ENCODE measurements around the gene NDUFS6.

The NDUFS6 gene

GRCh38 chr5:1762121-1762882 lies 38.9 kb upstream of the NDUFS6 start:
- no peaks in the 10 kb centered on the region for H3K36me3 Mint-ChIP-seq (ENCODE audit: low read depth)
- H3K27me3 Mint-ChIP-seq = peaks cover 19% of the 10 kb centered on the region
- H3K9me3 Mint-ChIP-seq = no peaks in the 10 kb centered on the region
- no peak overlapping the region for H3K4me3 Mint-ChIP-seq
- intact Hi-C loops (cut with micrococcal nuclease) = loop anchor here (5.0 kb wide), 1 partner anchor 255 kb away; no protein-coding TSS in a partner anchor
- no peak overlapping the region for H3K27ac Mint-ChIP-seq
- H3K4me1 Mint-ChIP-seq (ENCODE audit: low read depth) = no peaks in the 10 kb centered on the region

DNA sequence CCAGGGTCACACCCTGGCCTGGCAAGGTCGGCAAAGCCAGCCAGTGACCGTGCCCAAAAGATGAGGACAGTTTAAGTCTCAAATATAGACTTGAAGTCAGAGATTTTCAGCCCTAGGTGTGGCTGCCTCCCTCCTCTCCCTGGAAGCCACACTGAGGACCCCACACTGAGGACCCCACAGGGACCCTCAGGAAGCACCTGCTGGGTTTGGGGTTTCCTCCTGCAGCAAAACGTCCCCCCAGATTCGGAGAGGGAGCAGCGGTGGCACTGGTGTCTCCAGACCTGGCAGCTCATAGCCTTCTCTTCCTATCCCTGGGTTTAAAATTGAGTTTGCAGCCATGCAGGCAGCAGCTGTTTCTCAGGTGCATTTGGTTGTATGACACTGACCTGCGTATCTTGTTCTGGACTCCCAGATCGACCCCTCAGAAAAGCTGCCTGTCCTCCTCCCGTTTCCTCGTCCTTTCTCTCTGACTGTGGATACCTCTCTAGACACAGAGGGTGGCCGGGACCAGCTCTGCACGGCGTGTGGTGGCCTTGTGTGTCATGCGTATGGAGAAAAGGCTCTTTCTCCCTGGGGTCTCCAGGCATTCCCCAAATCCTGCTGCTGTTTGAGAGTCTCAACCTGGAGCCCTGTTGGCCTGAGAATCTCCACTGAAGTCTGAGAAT lies 38.2 kb upstream of the NDUFS6 start:
- H3K27me3 Mint-ChIP-seq = peaks cover 19% of the 10 kb centered on the region
- no peak overlapping the region for H3K4me3 Mint-ChIP-seq
- no peaks in the 10 kb centered on the region for H3K9me3 Mint-ChIP-seq
- H3K4me1 Mint-ChIP-seq (ENCODE audit: low read depth) = no peaks in the 10 kb centered on the region
- H3K27ac Mint-ChIP-seq = no peak overlapping the region
- intact Hi-C loops (cut with micrococcal nuclease) = loop anchor here (1.0 to 5.0 kb wide), 2 partner anchors 254 to 275 kb away; no protein-coding TSS in a partner anchor
- no peaks in the 10 kb centered on the region for H3K36me3 Mint-ChIP-seq (ENCODE audit: low read depth)

GRCh38 chr5:1763548-1763911 lies 37.7 kb upstream of the NDUFS6 start:
- no peak overlapping the region for H3K4me3 Mint-ChIP-seq
- no peaks in the 10 kb centered on the region for H3K4me1 Mint-ChIP-seq (ENCODE audit: low read depth)

DNA sequence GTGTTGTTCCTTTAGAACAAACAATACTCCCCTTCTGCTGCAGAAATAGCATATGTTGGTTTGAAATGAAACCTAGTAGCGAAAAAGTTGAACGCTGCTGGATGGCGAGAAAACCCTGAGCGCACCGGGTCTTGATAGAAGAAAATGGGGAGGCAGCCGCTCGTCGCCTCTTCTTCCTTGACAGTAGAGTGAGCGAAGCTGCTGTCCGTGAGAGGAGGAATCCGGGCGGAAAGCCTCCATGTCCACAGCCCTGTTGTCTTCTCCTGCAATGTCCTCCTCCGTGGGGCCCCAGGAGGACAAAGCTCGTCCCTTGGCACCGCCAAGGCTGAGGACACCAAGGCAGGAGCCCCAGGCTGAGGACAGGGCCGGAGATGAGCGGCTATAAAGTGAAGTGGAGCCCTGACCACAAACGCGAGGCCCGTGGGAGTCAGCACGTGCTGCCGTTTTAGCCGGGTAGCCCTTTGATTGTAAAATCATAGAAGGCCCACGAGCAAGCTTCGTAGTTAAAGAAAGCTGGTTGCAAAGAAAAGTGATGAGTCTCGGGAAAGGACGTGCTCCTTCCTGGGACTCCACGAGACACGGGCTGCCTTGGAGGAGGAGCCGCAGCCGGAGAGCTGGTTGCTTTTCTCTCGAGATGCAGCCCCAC lies 37.1 kb upstream of the NDUFS6 start:
- peaks cover 19% of the 10 kb centered on the region for H3K27me3 Mint-ChIP-seq
- no peaks in the 10 kb centered on the region for H3K4me1 Mint-ChIP-seq (ENCODE audit: low read depth)
- no peak overlapping the region for H3K27ac Mint-ChIP-seq
- no peak overlapping the region for H3K4me3 Mint-ChIP-seq
- intact Hi-C loops (cut with micrococcal nuclease) = loop anchor here (1.0 to 5.0 kb wide), 2 partner anchors 253 to 274 kb away; no protein-coding TSS in a partner anchor
- H3K9me3 Mint-ChIP-seq = no peaks in the 10 kb centered on the region
- no peaks in the 10 kb centered on the region for H3K36me3 Mint-ChIP-seq (ENCODE audit: low read depth)

More at GRCh38 chr5:1763548-1763911, 37.7 kb upstream of the NDUFS6 start:
- intact Hi-C loops (cut with micrococcal nuclease) = loop anchor here (1.0 to 5.0 kb wide), 2 partner anchors 254 to 275 kb away; no protein-coding TSS in a partner anchor
- Mint-ChIP-seq H3K9me3 (no peaks in the 10 kb centered on the region), H3K27me3 (peaks cover 19% of the 10 kb centered on the region), H3K27ac (no peak overlapping the region), H3K36me3 (ENCODE audit: low read depth) (no peaks in the 10 kb centered on the region)

GRCh38 chr5:1764606-1764960 lies 36.6 kb upstream of the NDUFS6 start:
- no peaks in the 10 kb centered on the region for H3K9me3 Mint-ChIP-seq
- intact Hi-C loops (cut with micrococcal nuclease) = loop anchor here (5.0 kb wide), 1 partner anchor 253 kb away; no protein-coding TSS in a partner anchor
- no peaks in the 10 kb centered on the region for H3K36me3 Mint-ChIP-seq (ENCODE audit: low read depth)
- no peaks in the 10 kb centered on the region for H3K4me1 Mint-ChIP-seq (ENCODE audit: low read depth)
- peaks cover 18% of the 10 kb centered on the region for H3K27me3 Mint-ChIP-seq
- no peak overlapping the region for H3K27ac Mint-ChIP-seq
- H3K4me3 Mint-ChIP-seq = no peak overlapping the region

- no peaks in the 10 kb centered on the region for H3K36me3 Mint-ChIP-seq (ENCODE audit: low read depth)
- H3K4me3 Mint-ChIP-seq = no peak overlapping the region
- H3K9me3 Mint-ChIP-seq = no peaks in the 10 kb centered on the region
- intact Hi-C loops (cut with micrococcal nuclease) = no loop called here
- H3K27ac Mint-ChIP-seq = no peak overlapping the region
- no peaks in the 10 kb centered on the region for H3K4me1 Mint-ChIP-seq (ENCODE audit: low read depth)
- H3K27me3 Mint-ChIP-seq = peaks cover 18% of the 10 kb centered on the region
These were observed 35.9 kb upstream of the NDUFS6 start for GRCh38 chr5:1765141-1765879.

GRCh38 chr5:1765880-1766235 lies 35.3 kb upstream of the NDUFS6 start:
- Mint-ChIP-seq H3K9me3 (no peaks in the 10 kb centered on the region), H3K4me3 (no peak overlapping the region), H3K27me3 (peaks cover 18% of the 10 kb centered on the region), H3K36me3 (ENCODE audit: low read depth) (no peaks in the 10 kb centered on the region), H3K4me1 (ENCODE audit: low read depth) (no peaks in the 10 kb centered on the region), H3K27ac (no peak overlapping the region)
- intact Hi-C loops (cut with micrococcal nuclease) = no loop called here

DNA sequence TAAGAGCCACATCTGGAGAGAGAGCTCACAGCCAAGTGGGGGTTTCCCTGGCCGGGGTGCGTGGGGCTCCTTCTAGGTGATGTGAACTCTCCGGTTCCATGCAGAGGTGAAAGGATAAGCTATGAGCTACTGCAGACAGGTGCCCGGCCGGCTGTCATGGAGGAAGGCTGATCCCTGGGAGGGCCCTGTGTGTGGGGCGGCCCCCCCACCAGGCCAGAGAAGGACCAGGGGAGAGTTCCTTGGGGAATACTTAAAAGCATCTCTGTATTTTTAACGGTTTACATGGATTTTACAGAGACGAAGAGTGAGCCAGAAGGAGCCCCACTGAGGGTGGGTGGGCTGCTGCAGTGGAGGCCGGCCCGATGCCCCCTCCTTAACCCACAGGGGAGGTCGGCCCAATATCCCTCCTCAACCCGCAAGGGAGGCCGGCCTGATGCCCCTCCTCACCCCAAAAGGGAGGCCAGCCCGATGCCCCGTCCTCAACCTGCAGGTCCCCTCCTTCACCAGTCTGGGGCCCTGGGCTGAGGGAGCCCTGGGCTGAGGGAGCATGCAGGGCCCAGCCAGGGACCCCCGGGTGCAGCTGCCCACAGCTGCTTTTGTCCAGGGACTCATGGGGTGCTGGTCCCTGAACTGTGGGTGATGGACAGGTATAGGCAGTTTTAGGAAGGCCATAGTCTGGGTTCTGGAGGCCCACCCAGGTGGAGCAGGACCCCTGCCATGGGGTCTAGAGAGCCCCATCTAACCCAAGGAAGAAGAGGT lies 33.5 kb upstream of the NDUFS6 start:
- H3K36me3 Mint-ChIP-seq (ENCODE audit: low read depth) = no peaks in the 10 kb centered on the region
- H3K4me3 Mint-ChIP-seq = no peak overlapping the region
- H3K9me3 Mint-ChIP-seq = no peaks in the 10 kb centered on the region
- peaks cover 17% of the 10 kb centered on the region for H3K27me3 Mint-ChIP-seq
- intact Hi-C loops (cut with micrococcal nuclease) = no loop called here
- no peaks in the 10 kb centered on the region for H3K4me1 Mint-ChIP-seq (ENCODE audit: low read depth)
- no peak overlapping the region for H3K27ac Mint-ChIP-seq

GRCh38 chr5:1768283-1769000 lies 32.8 kb upstream of the NDUFS6 start:
- Mint-ChIP-seq H3K27me3 (peaks cover 13% of the 10 kb centered on the region), H3K27ac (no peak overlapping the region), H3K9me3 (no peaks in the 10 kb centered on the region), H3K4me1 (ENCODE audit: low read depth) (no peaks in the 10 kb centered on the region), H3K4me3 (no peak overlapping the region), H3K36me3 (ENCODE audit: low read depth) (no peaks in the 10 kb centered on the region)
- intact Hi-C loops (cut with micrococcal nuclease) = no loop called here

GRCh38 chr5:1769017-1769640 lies 32.1 kb upstream of the NDUFS6 start:
- no peak overlapping the region for H3K27ac Mint-ChIP-seq
- intact Hi-C loops (cut with micrococcal nuclease) = no loop called here

GRCh38 chr5:1769752-1770442 lies 31.3 kb upstream of the NDUFS6 start:
- no peak overlapping the region for H3K27ac Mint-ChIP-seq
- no peaks in the 10 kb centered on the region for H3K36me3 Mint-ChIP-seq (ENCODE audit: low read depth)
- intact Hi-C loops (cut with micrococcal nuclease) = no loop called here
- H3K9me3 Mint-ChIP-seq = no peaks in the 10 kb centered on the region
- no peak overlapping the region for H3K4me3 Mint-ChIP-seq
- peaks cover 5% of the 10 kb centered on the region for H3K27me3 Mint-ChIP-seq
- no peaks in the 10 kb centered on the region for H3K4me1 Mint-ChIP-seq (ENCODE audit: low read depth)

More at GRCh38 chr5:1769017-1769640, 32.1 kb upstream of the NDUFS6 start:
- Mint-ChIP-seq H3K4me1 (ENCODE audit: low read depth) (no peaks in the 10 kb centered on the region), H3K27me3 (peaks cover 9% of the 10 kb centered on the region), H3K4me3 (no peak overlapping the region), H3K9me3 (no peaks in the 10 kb centered on the region), H3K36me3 (ENCODE audit: low read depth) (no peaks in the 10 kb centered on the region)

DNA sequence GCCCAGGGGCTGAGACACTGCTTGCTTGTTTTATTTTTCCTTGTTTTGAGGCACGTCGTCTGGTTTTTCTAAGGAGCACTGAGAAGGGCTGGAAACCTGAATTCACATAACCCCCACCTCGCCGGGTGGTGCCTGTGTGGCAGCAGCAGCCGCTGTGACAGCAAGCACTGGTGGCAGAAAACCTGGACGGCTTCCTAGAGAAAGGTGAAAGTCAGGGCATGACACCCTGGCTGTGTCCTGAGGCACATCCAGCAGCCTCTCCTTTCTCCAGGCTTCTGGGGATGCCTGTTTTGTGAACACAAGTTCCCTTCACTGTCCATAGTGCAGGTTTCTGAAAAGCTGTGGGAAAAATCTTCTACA lies 30.8 kb upstream of the NDUFS6 start:
- Mint-ChIP-seq H3K9me3 (no peaks in the 10 kb centered on the region), H3K4me3 (no peak overlapping the region), H3K27me3 (peaks cover 5% of the 10 kb centered on the region), H3K27ac (no peak overlapping the region), H3K4me1 (ENCODE audit: low read depth) (no peaks in the 10 kb centered on the region), H3K36me3 (ENCODE audit: low read depth) (no peaks in the 10 kb centered on the region)
- intact Hi-C loops (cut with micrococcal nuclease) = no loop called here

Measured in dendritic cell treated with granulocyte-macrophage colony-stimulating factor and Interleukin-4, amounts not matched to agents 40 ng/mL and 50 ng/mL, for 4 days (primary cell).